Ishikawa (cell line): ENCODE measurements around the gene FAM187B.

Experiments
- CEBPB ChIP-seq: IDR thresholded peaks from 2 replicates; pipeline ENCODE4 v1.6.1; 2012
- CREB1 ChIP-seq: IDR thresholded peaks from 2 replicates; pipeline ENCODE4 v1.6.1; 2012; ENCODE audit warnings: low read depth
- EGR1 ChIP-seq: IDR thresholded peaks from 2 replicates; pipeline ENCODE4 v1.6.1; 2012
- EP300 ChIP-seq: IDR thresholded peaks from 2 replicates; pipeline ENCODE4 v1.6.1; 2012; ENCODE audit warnings: borderline replicate concordance
- FOXM1 ChIP-seq: IDR thresholded peaks from 2 replicates; pipeline ENCODE4 v1.6.1; 2012; ENCODE audit warnings: low read depth, borderline replicate concordance
- NFIC ChIP-seq: IDR thresholded peaks from 2 replicates; pipeline ENCODE4 v1.6.1; 2012
- RAD21 ChIP-seq: IDR thresholded peaks from 2 replicates; pipeline ENCODE4 v1.6.1; 2012; ENCODE audit warnings: low read depth
- REST ChIP-seq: IDR thresholded peaks from 2 replicates; pipeline ENCODE4 v1.6.1; 2012; ENCODE audit warnings: low read depth, mild to moderate bottlenecking
- TAF1 ChIP-seq: IDR thresholded peaks from 2 replicates; pipeline ENCODE4 v1.6.1; 2012; ENCODE audit warnings: low read depth, mild to moderate bottlenecking
- TCF12 ChIP-seq: IDR thresholded peaks from 2 replicates; pipeline ENCODE4 v1.6.1; 2012; ENCODE audit warnings: low read depth
- TEAD4 ChIP-seq: IDR thresholded peaks from 2 replicates; pipeline ENCODE4 v1.6.1; 2012
- YY1 ChIP-seq: IDR thresholded peaks from 2 replicates; pipeline ENCODE4 v1.6.1; 2012; ENCODE audit warnings: low read depth
- ZBTB7A ChIP-seq: IDR thresholded peaks from 2 replicates; pipeline ENCODE4 v1.6.1; 2012; ENCODE audit warnings: low read depth
- TF ChIP-seq, protein P1 (sequence below): IDR thresholded peaks from 2 replicates; pipeline ENCODE4 v1.6.1; 2012
- TF ChIP-seq, protein P2 (sequence below): IDR thresholded peaks from 2 replicates; pipeline ENCODE4 v1.6.1; 2012

The FAM187B gene

GRCh38 chr19:35206379-35206778, 22.2 kb downstream of the FAM187B start:
- TF ChIP-seq RAD21 (no peak), TAF1 (no peak), FOXM1 (no peak), ZBTB7A (no peak), TCF12 (no peak), YY1 (no peak), REST (no peak), CEBPB (no peak), CREB1 (no peak), TEAD4 (no peak), EP300 (no peak), NFIC (no peak), EGR1 (no peak)
- TF ChIP-seq, protein P1, sequence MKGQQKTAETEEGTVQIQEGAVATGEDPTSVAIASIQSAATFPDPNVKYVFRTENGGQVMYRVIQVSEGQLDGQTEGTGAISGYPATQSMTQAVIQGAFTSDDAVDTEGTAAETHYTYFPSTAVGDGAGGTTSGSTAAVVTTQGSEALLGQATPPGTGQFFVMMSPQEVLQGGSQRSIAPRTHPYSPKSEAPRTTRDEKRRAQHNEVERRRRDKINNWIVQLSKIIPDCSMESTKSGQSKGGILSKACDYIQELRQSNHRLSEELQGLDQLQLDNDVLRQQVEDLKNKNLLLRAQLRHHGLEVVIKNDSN, result no peak
- TF ChIP-seq, protein P2, sequence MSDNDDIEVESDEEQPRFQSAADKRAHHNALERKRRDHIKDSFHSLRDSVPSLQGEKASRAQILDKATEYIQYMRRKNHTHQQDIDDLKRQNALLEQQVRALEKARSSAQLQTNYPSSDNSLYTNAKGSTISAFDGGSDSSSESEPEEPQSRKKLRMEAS, result no peak

- TF ChIP-seq EGR1, result no peak
- no peak for TF ChIP-seq FOXM1
- no peak for TF ChIP-seq NFIC
- TF ChIP-seq YY1, result no peak
- TF ChIP-seq CEBPB, result no peak
- TF ChIP-seq, protein P2, result no peak
- no peak for TF ChIP-seq TAF1
- no peak for TF ChIP-seq EP300
- TF ChIP-seq RAD21, result no peak
- TF ChIP-seq TEAD4, result no peak
- no peak for TF ChIP-seq REST
- no peak for TF ChIP-seq CREB1
- TF ChIP-seq ZBTB7A, result no peak
- TF ChIP-seq TCF12, result no peak
- TF ChIP-seq, protein P1, result no peak
Measured at GRCh38 chr19:35205733-35206323, 22.7 kb downstream of the FAM187B start.

DNA sequence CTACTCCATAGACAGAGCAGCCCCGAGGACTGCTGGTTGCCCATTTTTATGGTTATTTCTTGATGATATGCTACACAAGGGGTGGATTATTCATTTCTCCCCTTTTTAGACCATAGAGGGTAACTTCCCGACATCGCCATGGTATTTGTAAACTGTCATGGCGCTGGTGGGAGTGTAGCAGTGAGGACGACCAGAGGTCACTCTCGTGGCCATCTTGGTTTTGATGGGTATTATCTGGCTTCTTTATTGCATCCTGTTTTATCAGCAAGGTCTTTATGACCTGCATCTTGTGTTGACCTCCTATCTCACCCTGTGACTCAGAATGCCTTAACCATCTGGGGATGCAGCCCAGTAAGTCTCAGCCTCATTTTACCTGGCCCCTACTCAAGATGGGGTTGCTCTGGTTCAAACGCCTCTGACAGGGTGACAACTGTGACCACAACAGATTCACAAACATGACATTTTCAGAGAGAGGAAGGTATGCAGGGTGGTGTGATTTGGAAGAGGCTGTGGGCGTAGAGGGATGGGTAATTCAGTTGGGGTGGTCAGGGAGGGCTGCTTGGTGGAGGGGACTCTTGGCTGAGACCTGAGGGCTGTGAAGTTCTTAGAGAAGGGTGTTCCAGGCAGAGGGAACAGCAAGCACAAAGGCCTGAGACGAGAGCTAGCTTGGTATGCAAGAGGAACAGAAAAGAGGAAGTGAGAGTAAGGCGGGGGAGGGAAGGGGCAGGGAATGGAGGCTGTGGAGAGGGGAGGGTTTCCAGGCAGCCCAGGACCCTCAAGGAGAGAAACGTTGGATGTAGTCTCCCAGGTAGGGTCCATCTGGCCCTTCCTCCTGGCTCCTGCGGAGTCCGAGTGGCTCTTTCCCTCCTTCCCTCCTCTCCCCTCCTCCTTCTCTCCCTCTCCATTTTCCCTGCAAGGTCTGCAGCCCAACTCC, 23.5 kb downstream of the FAM187B start:
- TF ChIP-seq CREB1 (no peak), CEBPB (no peak), TAF1 (no peak), EGR1 (no peak), EP300 (no peak), TEAD4 (no peak), FOXM1 (no peak), ZBTB7A (no peak), TCF12 (no peak), RAD21 (no peak), REST (no peak), NFIC (no peak), YY1 (no peak)
- TF ChIP-seq, protein P2, result no peak
- TF ChIP-seq, protein P1, result no peak
